CD14-positive monocyte (primary cell): ENCODE results near the gene TBC1D30. TPM values are rescaled to one million over a fixed set of nuclear protein-coding genes. Genes with fewer than 3 reads are reported as not detected.
A peak's percentile ranks its signal among the peaks of the same experiment; 100 is the strongest.

Experiments used
- DNase-seq, 3 donors: peaks; one replicate each; pipeline ENCODE4 v3.0.0-alpha.2; 2011 to 2022
- H2AFZ ChIP-seq: 2 replicates; pipeline ENCODE4 v1.6.0; 2012; ENCODE audit warnings: mild to moderate bottlenecking, low read depth, low read length, inconsistent platforms; ENCODE audit not compliant: insufficient read depth, poor library complexity, severe bottlenecking
- H3K27ac ChIP-seq, 2 donors: 1 replicate in 1 of 2; 2 replicates in 1 of 2; pipeline ENCODE4 v1.5.1; 2012 to 2013; ENCODE audit warnings: low read length in 2 of 2, control low read depth in 1 of 2, inconsistent platforms in 1 of 2, low read depth in 1 of 2, mild to moderate bottlenecking in 1 of 2
- H3K27me3 ChIP-seq, 2 donors: one replicate each; pipeline versions ENCODE4 v1.6.0 to v1.6.1; 2011 to 2013; ENCODE audit warnings: low read length in 2 of 2; ENCODE audit not compliant: control insufficient read depth in 2 of 2, insufficient read depth in 2 of 2
- H3K36me3 ChIP-seq, 2 donors: replicated peaks in 1 of 2; 1 replicate in 1 of 2; 2 replicates in 1 of 2; pipeline versions ENCODE4 v1.5.1 to v1.6.1; 2012 to 2013; ENCODE audit warnings: low read length in 2 of 2, control low read depth in 1 of 2, inconsistent platforms in 1 of 2, mild to moderate bottlenecking in 1 of 2; ENCODE audit not compliant: insufficient read depth in 2 of 2, control insufficient read depth in 1 of 2
- H3K4me1 ChIP-seq, 2 donors: 1 replicate in 1 of 2; 2 replicates in 1 of 2; pipeline versions ENCODE4 v1.5.1 to v1.6.1; 2012 to 2013; ENCODE audit warnings: low read length in 2 of 2, control low read depth in 1 of 2, inconsistent platforms in 1 of 2, mild to moderate bottlenecking in 1 of 2, moderate library complexity in 1 of 2; ENCODE audit not compliant: insufficient read depth in 2 of 2, control insufficient read depth in 1 of 2
- H3K4me2 ChIP-seq: replicated peaks from 2 replicates; pipeline ENCODE3; 2012; ENCODE audit warnings: low read length, moderate library complexity, mild to moderate bottlenecking; ENCODE audit not compliant: poor library complexity, severe bottlenecking; ENCODE audit errors: extremely low read depth
- H3K4me3 ChIP-seq, 3 experiments: fragments of 200-600 bp in 1 of 3; sonication (generic) in 1 of 3; replicated peaks in 1 of 3; 1 replicate in 2 of 3; 2 replicates in 1 of 3; pipeline ENCODE4 v1.5.1; 2011 to 2013; ENCODE audit warnings: low read length in 3 of 3, mild to moderate bottlenecking in 3 of 3, control low read depth in 2 of 3, low read depth in 2 of 3, inconsistent platforms in 1 of 3, moderate library complexity in 1 of 3
- H3K79me2 ChIP-seq: 2 replicates; pipeline ENCODE4 v1.6.0; 2012; ENCODE audit warnings: mild to moderate bottlenecking, control low read depth, inconsistent platforms, low read length, moderate library complexity; ENCODE audit not compliant: insufficient read depth
- H3K9ac ChIP-seq: 2 replicates; pipeline ENCODE4 v1.6.0; 2017; ENCODE audit warnings: low read length, mild to moderate bottlenecking; ENCODE audit not compliant: insufficient read depth, poor library complexity, severe bottlenecking
- H3K9me3 ChIP-seq, 2 donors: replicated peaks in 1 of 2; 1 replicate in 1 of 2; 2 replicates in 1 of 2; pipeline versions ENCODE4 v1.5.1 to v1.6.1; 2012 to 2013; ENCODE audit warnings: low read length in 2 of 2, control low read depth in 1 of 2; ENCODE audit not compliant: control insufficient read depth in 1 of 2, insufficient read depth in 1 of 2
- H4K20me1 ChIP-seq: 2 replicates; pipeline ENCODE4 v1.6.0; 2012; ENCODE audit warnings: mild to moderate bottlenecking, low read length, control low read depth, moderate library complexity; ENCODE audit not compliant: insufficient read depth
- H3K27ac Mint-ChIP-seq, 7 donors: one replicate each; pipeline ENCODE4 v1.8.0; 2020; ENCODE audit warnings: mild to moderate bottlenecking in 7 of 7, mixed read lengths in 7 of 7, moderate library complexity in 6 of 7, inconsistent platforms in 2 of 7
- H3K27me3 Mint-ChIP-seq, 3 donors: one replicate each; pipeline ENCODE4 v1.8.0; 2021 to 2022; ENCODE audit warnings: low read depth in 3 of 3, mild to moderate bottlenecking in 3 of 3, mixed read lengths in 3 of 3, moderate library complexity in 3 of 3, inconsistent platforms in 1 of 3
- H3K36me3 Mint-ChIP-seq, 2 donors: one replicate each; pipeline ENCODE4 v1.8.0; 2020; ENCODE audit warnings: mixed read lengths in 2 of 2, inconsistent platforms in 1 of 2, mild to moderate bottlenecking in 1 of 2
- H3K4me1 Mint-ChIP-seq: one replicate; pipeline ENCODE4 v1.8.0; 2020; ENCODE audit warnings: mild to moderate bottlenecking, mixed read lengths
- H3K4me3 Mint-ChIP-seq, 2 donors: one replicate each; pipeline ENCODE4 v1.8.0; 2020; ENCODE audit warnings: mild to moderate bottlenecking in 2 of 2, mixed read lengths in 2 of 2, moderate library complexity in 1 of 2
- H3K9me3 Mint-ChIP-seq, 7 donors: one replicate each; pipeline ENCODE4 v1.8.0; 2020 to 2022; ENCODE audit warnings: mixed read lengths in 7 of 7, mild to moderate bottlenecking in 6 of 7, moderate library complexity in 6 of 7, inconsistent platforms in 2 of 7
- CTCF ChIP-seq: fragments of 200-600 bp; IDR thresholded peaks from one replicate; pipeline ENCODE4 v1.8.0; 2022; ENCODE audit warnings: antibody characterized with exemption, mild to moderate bottlenecking
- WGBS: methylation state at CpG from one replicate; pipeline ENCODE4 v1.1.5; 2013; ENCODE audit warnings: missing lambda C conversion rate; ENCODE audit not compliant: insufficient coverage; 5-methylcytosine and 5-hydroxymethylcytosine counted together
- intact Hi-C, 2 donors: fragments of 100-400 bp; cut with micrococcal nuclease; formaldehyde crosslinking; loops; one replicate each; pipeline versions ENCODE4 v1.15.0 to v1.15.1; 2023
- polyA plus RNA-seq, 3 donors: library from polyadenylated mRNA; depleted of rRNA in 1 of 3; unstranded in 2 of 3; stranded (reverse) in 1 of 3; fragments of 300-500 nt in 2 of 3; fragments of >200 nt in 1 of 3; fragmentation: Illumina TruSeq in 2 of 3; gene quantifications; 1 replicate in 2 of 3; 2 replicates in 1 of 3; pipeline ENCODE4 v1.2.3, GENCODE V29; 2012 to 2021

Gene TBC1D30
- polyA plus RNA-seq, 3 donors = 1.1 to 2.8 (median 2.7) TPM

DNA sequence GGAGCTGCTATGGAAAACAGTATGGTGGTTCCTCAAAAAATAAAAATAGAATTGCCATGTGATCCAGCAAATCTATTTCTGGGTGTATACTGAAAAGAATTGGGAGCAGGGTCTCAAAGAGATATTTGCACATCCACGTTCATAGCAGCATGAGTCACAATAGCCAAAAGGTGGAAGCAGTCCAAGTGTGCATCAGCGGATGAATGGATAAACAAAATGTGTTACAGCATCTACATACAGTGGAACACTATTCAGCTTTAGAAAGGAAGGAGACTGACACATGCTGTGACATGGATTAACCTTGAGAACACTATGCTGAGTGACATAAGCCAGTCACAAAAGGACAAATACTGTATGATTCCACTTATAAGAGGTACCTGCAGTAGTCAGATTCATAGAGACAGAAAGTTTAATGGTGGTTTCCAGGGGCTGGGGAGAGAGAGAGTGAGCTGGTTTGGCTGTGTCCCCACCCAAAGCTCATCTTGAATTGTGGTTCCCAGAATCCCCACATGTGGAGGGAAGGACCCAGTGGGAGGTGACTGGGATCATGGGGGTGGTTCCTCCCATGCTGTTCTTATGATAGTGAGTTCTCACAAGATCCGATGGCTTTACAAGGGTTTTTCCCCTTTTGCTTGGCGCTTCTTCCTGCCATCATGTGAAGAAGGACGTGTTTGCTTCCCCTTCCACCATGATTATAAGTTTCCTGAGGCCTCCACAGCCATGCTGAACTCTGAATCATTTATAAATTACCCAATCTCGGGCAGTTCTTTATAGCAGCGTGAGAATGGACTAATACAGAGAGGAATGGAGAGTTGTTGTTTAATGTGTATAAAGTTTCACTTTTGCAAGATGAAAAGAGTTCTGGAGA is 17.6 kb upstream of the TBC1D30 start:
- Histone ChIP-seq H3K4me2 (no peak overlapping the region), H3K4me1 (peaks cover 4% of the 10 kb centered on the region in 2 donors), H3K27ac (no peak overlapping the region), H4K20me1 (no peaks in the 10 kb centered on the region), H3K9me3 (peaks cover 4 to 12% of the 10 kb centered on the region in 2 donors), H3K27me3 (peaks cover 3% of the 10 kb centered on the region in 2 donors), H3K9ac (no peak overlapping the region), H3K79me2 (no peaks in the 10 kb centered on the region), H3K4me3 (no peak overlapping the region), H2AFZ (no peak overlapping the region), H3K36me3 (no peaks in the 10 kb centered on the region)
- 86% methylated on average over 1 of the region's 7 CpGs for WGBS
- intact Hi-C loops = no loop called here
- Mint-ChIP-seq H3K36me3 (no peaks in the 10 kb centered on the region), H3K27ac (peak overlapping the region in 1 of 7 donors; percentile 33), H3K27me3 (peaks cover 7 to 18% (median 12%) of the 10 kb centered on the region in 3 donors), H3K4me3 (no peak overlapping the region), H3K9me3 (peaks cover 7 to 17% (median 13%) of the 10 kb centered on the region in 7 donors), H3K4me1 (peaks cover 15% of the 10 kb centered on the region)
- DNase-seq = peak; percentile 23 to 73 (median 31)
- TF ChIP-seq CTCF = no peak

- H3K9me3 ChIP-seq = peaks cover 4 to 12% of the 10 kb centered on the region in 2 donors
- no peak overlapping the region for H3K4me3 ChIP-seq
- H2AFZ ChIP-seq = no peak overlapping the region
- no peak overlapping the region for H3K27ac ChIP-seq
- no peaks in the 10 kb centered on the region for H3K36me3 Mint-ChIP-seq
- H4K20me1 ChIP-seq = no peaks in the 10 kb centered on the region
- H3K9ac ChIP-seq = no peak overlapping the region
- TF ChIP-seq CTCF = no peak
- H3K4me1 Mint-ChIP-seq = peaks cover 11% of the 10 kb centered on the region
- H3K4me2 ChIP-seq = no peak overlapping the region
- H3K9me3 Mint-ChIP-seq = peaks cover 7 to 17% (median 13%) of the 10 kb centered on the region in 7 donors
- no peak overlapping the region for H3K4me3 Mint-ChIP-seq
- H3K36me3 ChIP-seq = no peaks in the 10 kb centered on the region
- peaks cover 3 to 7% of the 10 kb centered on the region in 2 donors for H3K27me3 ChIP-seq
- H3K27me3 Mint-ChIP-seq = peaks cover 7 to 20% (median 10%) of the 10 kb centered on the region in 3 donors
- DNase-seq = no peak
- 14% methylated on average over 5 of the region's 5 CpGs for WGBS
- no peaks in the 10 kb centered on the region for H3K79me2 ChIP-seq
- intact Hi-C loops = no loop called here
- H3K4me1 ChIP-seq = no peaks in the 10 kb centered on the region
- peak overlapping the region in 2 of 7 donors; percentile 22 to 54 for H3K27ac Mint-ChIP-seq
Observed at GRCh38 chr12:64808110-64808509, 16.3 kb upstream of the TBC1D30 start.
